Measurements from ENCODE around the gene ZBTB9.

- no peak for TF ChIP-seq EZH2 (IDR thresholded peaks at IDR 0.05; ENCODE audit: borderline replicate concordance, low read length)
- peak; percentile 44; the same call in 1 of the 2 replicates for TF ChIP-seq CTCF (IDR thresholded peaks at IDR 0.05; ENCODE audit: low read length)
These were observed 37.7 kb downstream of the ZBTB9 start for GRCh38 chr6:33492093-33492492.

Data from OCI-LY1 (cell line).